Esophagus (tissue), 2 donors: Measurements from ENCODE around the gene BRI3. TPM values are rescaled to one million over a fixed set of nuclear protein-coding genes. Genes with fewer than 3 reads are reported as not detected.

Experiments used
- H3K27ac ChIP-seq, 2 donors: one replicate each; pipeline ENCODE4 v1.5.1; 2013; ENCODE audit warnings: low read depth in 2 of 2, mild to moderate bottlenecking in 2 of 2, inconsistent platforms in 1 of 2, low read length in 1 of 2, moderate library complexity in 1 of 2
- H3K27me3 ChIP-seq, 2 donors: one replicate each; pipeline ENCODE4 v1.6.1; 2013; ENCODE audit warnings: low read length in 2 of 2, control low read depth in 1 of 2, mild to moderate bottlenecking in 1 of 2; ENCODE audit not compliant: insufficient read depth in 2 of 2, control insufficient read depth in 1 of 2
- H3K36me3 ChIP-seq, 2 donors: one replicate each; pipeline ENCODE4 v1.6.1; 2013; ENCODE audit warnings: low read length in 1 of 2; ENCODE audit not compliant: control insufficient read depth in 2 of 2, insufficient read depth in 2 of 2
- H3K4me1 ChIP-seq, 2 donors: one replicate each; pipeline ENCODE4 v1.6.1; 2013; ENCODE audit warnings: low read length in 1 of 2; ENCODE audit not compliant: control insufficient read depth in 2 of 2, insufficient read depth in 2 of 2
- H3K4me3 ChIP-seq, 2 donors: one replicate each; pipeline ENCODE4 v1.5.1; 2013; ENCODE audit warnings: low read length in 2 of 2, mild to moderate bottlenecking in 2 of 2, low read depth in 1 of 2, moderate library complexity in 1 of 2
- H3K9me3 ChIP-seq, 2 donors: one replicate each; pipeline ENCODE4 v1.6.1; 2013; ENCODE audit warnings: mild to moderate bottlenecking in 2 of 2, low read depth in 1 of 2, low read length in 1 of 2, moderate library complexity in 1 of 2; ENCODE audit not compliant: control insufficient read depth in 2 of 2, insufficient read depth in 1 of 2
- WGBS, 2 donors: extraction: QIAGEN DNeasy Blood & Tissue Kit; methylation state at CpG; one replicate each; pipeline ENCODE4 v1.1.7; 2013; 5-methylcytosine and 5-hydroxymethylcytosine counted together
- polyA plus RNA-seq, 2 donors: library from polyadenylated mRNA; stranded (reverse); fragments of 200-250 nt; gene quantifications; one replicate each; pipeline ENCODE4 v1.2.3, GENCODE V29; 2013
- donor health status: healthy with polysubstance abuse.
- donor health status: Bipolar disorder and iron deficiency.

Gene BRI3
- 10 to 100 TPM; 59.4 to 60.1 TPM for polyA plus RNA-seq

DNA sequence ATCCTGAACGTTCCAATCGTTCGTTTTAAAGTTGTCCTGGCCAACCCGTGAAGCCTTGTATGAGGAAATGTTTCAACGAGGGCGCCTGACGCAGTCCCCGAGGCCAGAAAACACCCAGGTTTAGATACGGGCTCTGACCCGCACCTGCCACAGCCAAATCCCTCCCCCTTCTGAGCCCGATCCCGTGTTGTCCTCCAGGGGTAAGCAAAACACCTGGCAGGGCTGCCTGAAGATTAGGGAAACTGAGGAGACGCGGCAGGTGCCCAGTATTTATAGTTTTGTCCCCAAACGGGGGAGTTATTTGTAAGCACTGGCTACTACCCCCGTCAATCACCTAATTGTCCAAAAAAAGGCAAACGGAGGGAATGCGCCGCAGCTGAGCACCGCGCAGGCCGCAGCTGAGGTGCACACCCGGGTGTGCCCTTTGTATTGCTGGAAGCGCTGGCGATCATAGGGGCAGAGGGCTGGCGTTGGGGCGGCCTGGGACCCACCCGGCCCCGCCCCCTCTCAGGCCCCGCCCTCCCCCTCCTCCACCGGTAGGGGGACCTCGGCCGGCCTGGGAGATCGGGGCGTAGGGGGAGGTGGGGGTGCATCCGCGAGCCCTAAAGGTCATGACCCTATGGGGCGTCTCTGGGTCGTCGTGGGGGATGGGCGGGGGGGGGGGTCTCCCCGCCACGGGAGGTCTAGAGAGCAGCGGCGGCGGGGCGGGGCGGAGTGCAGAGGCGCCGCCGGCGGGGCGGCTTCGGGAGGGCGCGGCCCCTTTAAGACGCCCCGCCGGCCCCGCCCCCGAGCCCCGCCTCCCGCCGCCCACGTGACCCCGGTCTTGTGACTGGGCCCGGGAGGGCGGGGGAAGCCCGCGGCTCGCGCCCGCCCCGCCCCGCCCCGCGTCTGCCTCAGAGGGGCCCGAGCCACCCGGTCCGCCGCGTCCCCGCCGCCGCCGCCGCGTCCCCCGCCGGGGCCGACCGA, at the start of gene BRI3:
TSS of gene BRI3 (plus strand) at position 896 of the 966 bp plus-strand sequence. CDS start 110 bp downstream, outside the sequence.
- H3K4me1 ChIP-seq = peaks cover 17 to 27% of the 10 kb centered on the region in 2 donors
- peak within 1 kb of the TSS; percentile 91 to 94 for H3K27ac ChIP-seq
- 1% methylated on average over 40 to 91 of the region's 92 CpGs for WGBS, 2 donors
- no peaks in the 10 kb centered on the region for H3K9me3 ChIP-seq
- H3K4me3 ChIP-seq = peak within 1 kb of the TSS; percentile 65 to 86
- no peaks in the 10 kb centered on the region for H3K27me3 ChIP-seq
- H3K36me3 ChIP-seq = peaks cover 0 to 3% of the 10 kb centered on the region in 2 donors

GRCh38 chr7:98232263-98232585, 49.3 kb upstream of the BRI3 start:
- 91 to 93% methylated on average over 8 of the region's 8 CpGs for WGBS, 2 donors
- H3K36me3 ChIP-seq = peaks cover 3 to 52% of the 10 kb centered on the region in 2 donors
- no peak overlapping the region for H3K27ac ChIP-seq
- no peaks in the 10 kb centered on the region for H3K9me3 ChIP-seq
- H3K4me3 ChIP-seq = no peak overlapping the region
- no peaks in the 10 kb centered on the region for H3K27me3 ChIP-seq
- H3K4me1 ChIP-seq = no peaks in the 10 kb centered on the region

DNA sequence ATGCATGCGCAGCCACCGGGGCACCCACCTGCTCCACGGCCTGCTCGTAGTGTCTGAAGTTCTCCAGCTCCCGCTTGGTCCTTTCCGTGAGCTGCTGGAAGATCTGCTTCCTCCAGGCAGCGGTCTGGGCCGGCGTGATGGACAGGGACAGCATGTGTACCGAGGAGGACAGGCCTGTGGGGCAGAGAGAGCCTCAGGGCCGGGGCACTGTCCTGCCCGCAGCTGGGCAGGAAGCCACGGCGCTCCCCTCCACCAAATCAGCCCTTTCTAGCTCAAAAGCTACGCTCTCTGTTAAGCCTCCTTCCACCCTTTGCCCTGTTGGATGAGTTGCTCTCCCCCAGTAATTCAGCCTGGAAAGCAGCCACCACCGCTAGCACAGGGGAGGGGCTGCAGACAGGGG, 48.7 kb upstream of the BRI3 start:
- Histone ChIP-seq H3K4me1 (no peaks in the 10 kb centered on the region), H3K9me3 (no peaks in the 10 kb centered on the region), H3K27ac (no peak overlapping the region), H3K4me3 (no peak overlapping the region), H3K36me3 (peaks cover 2 to 53% of the 10 kb centered on the region in 2 donors), H3K27me3 (no peaks in the 10 kb centered on the region)
- WGBS, 2 donors = 90 to 92% methylated on average over 16 of the region's 16 CpGs

- Histone ChIP-seq H3K27me3 (no peaks in the 10 kb centered on the region), H3K27ac (no peak overlapping the region), H3K4me3 (no peak overlapping the region), H3K9me3 (no peaks in the 10 kb centered on the region), H3K36me3 (peaks cover 0 to 52% of the 10 kb centered on the region in 2 donors), H3K4me1 (no peaks in the 10 kb centered on the region)
- WGBS, 2 donors = 93 to 94% methylated on average over 32 of the region's 32 CpGs
These were observed 48.0 kb upstream of the BRI3 start for GRCh38 chr7:98233219-98234070.

GRCh38 chr7:98234429-98235147, 46.9 kb upstream of the BRI3 start:
- H3K27me3 ChIP-seq = no peaks in the 10 kb centered on the region
- H3K36me3 ChIP-seq = peaks cover 0 to 44% of the 10 kb centered on the region in 2 donors
- whole genome bisulfite sequencing, 2 donors = 94% methylated on average over 10 of the region's 10 CpGs

DNA sequence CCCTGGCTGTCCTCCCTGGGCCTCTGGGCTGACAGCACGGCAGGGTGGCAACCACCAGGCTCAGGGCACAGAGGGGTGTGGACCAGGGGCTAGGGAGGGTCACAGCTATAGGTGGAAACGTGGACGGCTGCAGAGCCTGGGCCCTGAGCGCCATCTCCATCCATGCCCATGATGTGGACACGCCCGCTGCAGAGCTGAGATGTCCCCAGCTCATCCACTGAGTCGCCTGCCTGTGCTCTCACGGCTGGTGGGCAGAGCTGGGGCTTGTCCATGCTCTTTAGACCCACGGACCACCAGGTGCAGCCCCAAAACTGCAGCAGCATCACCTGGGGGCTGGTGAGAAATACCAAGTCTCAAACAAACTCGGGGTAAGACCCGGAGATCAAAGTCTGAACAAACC, 45.6 kb upstream of the BRI3 start:
- Histone ChIP-seq H3K4me1 (no peaks in the 10 kb centered on the region), H3K4me3 (no peak overlapping the region), H3K27ac (no peak overlapping the region), H3K27me3 (no peaks in the 10 kb centered on the region), H3K36me3 (peaks cover 0 to 45% of the 10 kb centered on the region in 2 donors), H3K9me3 (no peaks in the 10 kb centered on the region)
- WGBS, 2 donors = 90 to 93% methylated on average over 11 of the region's 11 CpGs

More at GRCh38 chr7:98234429-98235147, 46.9 kb upstream of the BRI3 start:
- Histone ChIP-seq H3K4me1 (no peaks in the 10 kb centered on the region), H3K4me3 (no peak overlapping the region), H3K9me3 (no peaks in the 10 kb centered on the region), H3K27ac (no peak overlapping the region)

- Histone ChIP-seq H3K36me3 (peaks cover 0 to 44% of the 10 kb centered on the region in 2 donors), H3K9me3 (no peaks in the 10 kb centered on the region), H3K27me3 (no peaks in the 10 kb centered on the region), H3K4me1 (no peaks in the 10 kb centered on the region), H3K4me3 (no peak overlapping the region), H3K27ac (no peak overlapping the region)
- WGBS, 2 donors = 94% methylated on average over 25 of the region's 25 CpGs
These were observed 44.9 kb upstream of the BRI3 start for GRCh38 chr7:98236355-98237185.

DNA sequence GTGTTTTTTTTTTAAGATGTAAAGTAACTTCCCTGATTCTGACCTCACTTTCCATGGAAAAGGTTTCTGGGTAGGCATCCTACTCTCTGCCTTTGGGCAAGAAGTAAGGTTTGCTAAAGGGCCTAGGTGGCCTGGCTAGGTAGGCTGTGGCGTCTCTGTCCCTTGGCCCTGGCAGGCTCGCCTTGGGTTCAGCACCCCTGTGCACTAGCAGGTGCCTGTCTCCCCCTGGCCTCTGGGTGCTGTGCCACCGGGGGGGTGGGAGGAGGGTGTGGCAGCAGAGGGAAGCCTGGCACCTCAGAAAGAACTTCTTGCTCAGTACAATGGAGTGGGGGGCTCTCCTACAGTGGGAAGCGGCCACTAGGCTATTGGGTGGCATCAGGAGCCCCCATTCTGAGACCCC, 43.4 kb upstream of the BRI3 start:
- 92 to 100% methylated on average over 4 of the region's 4 CpGs for WGBS, 2 donors
- Histone ChIP-seq H3K27me3 (no peaks in the 10 kb centered on the region), H3K36me3 (peaks cover 0 to 44% of the 10 kb centered on the region in 2 donors), H3K4me3 (no peak overlapping the region), H3K27ac (no peak overlapping the region), H3K9me3 (no peaks in the 10 kb centered on the region), H3K4me1 (no peaks in the 10 kb centered on the region)
